CD8-positive, alpha-beta memory T cell (primary cell): ENCODE measurements around the gene ADD3. TPM values are rescaled to one million over a fixed set of nuclear protein-coding genes. Genes with fewer than 3 reads are reported as not detected.

ENCODE experiments used
- CTCF ChIA-PET: fragments of 350-600 bp; sonication (Branson Sonifier 250); formaldehyde crosslinking; loops from one replicate; lab custom pipeline; 2021; ENCODE audit warnings: antibody characterized with exemption; lab: Charles Lee
- POLR2A ChIA-PET: fragments of 350-600 bp; sonication (Branson Sonifier 250); formaldehyde crosslinking; loops from one replicate; lab custom pipeline; 2021; ENCODE audit warnings: antibody characterized with exemption; lab: Charles Lee
- DNase-seq, 5 donors: peaks; one replicate each; pipeline versions ENCODE4 v3.0.0 to v3.0.0-alpha.2; 2020 to 2022; ENCODE audit warnings: mixed read lengths in 1 of 5
- H3K27ac ChIP-seq: one replicate; pipeline ENCODE4 v1.7.0; 2013; ENCODE audit warnings: low read depth, mild to moderate bottlenecking, low read length, moderate library complexity
- H3K27me3 ChIP-seq: 2 replicates; pipeline ENCODE4 v1.7.0; 2013; ENCODE audit warnings: low read length, mild to moderate bottlenecking; ENCODE audit not compliant: insufficient read depth, poor library complexity, severe bottlenecking
- H3K36me3 ChIP-seq: 2 replicates; pipeline ENCODE4 v1.7.0; 2013; ENCODE audit warnings: mild to moderate bottlenecking, low read length, moderate library complexity; ENCODE audit not compliant: insufficient read depth
- H3K4me1 ChIP-seq: 2 replicates; pipeline ENCODE4 v1.7.0; 2013; ENCODE audit warnings: mild to moderate bottlenecking, low read length, moderate library complexity; ENCODE audit not compliant: insufficient read depth
- H3K4me3 ChIP-seq: 2 replicates; pipeline ENCODE4 v1.7.0; 2013; ENCODE audit warnings: mild to moderate bottlenecking, low read length
- H3K9me3 ChIP-seq: 2 replicates; pipeline ENCODE4 v1.7.0; 2013; ENCODE audit warnings: mild to moderate bottlenecking, low read length
- H3K27ac Mint-ChIP-seq, 8 donors: one replicate each; pipeline ENCODE4 v1.8.0; 2020 to 2021; ENCODE audit warnings: mixed read lengths in 8 of 8, mild to moderate bottlenecking in 6 of 8, inconsistent platforms in 3 of 8, moderate library complexity in 3 of 8
- H3K27me3 Mint-ChIP-seq, 2 donors: one replicate each; pipeline ENCODE4 v1.8.0; 2020 to 2021; ENCODE audit warnings: mixed read lengths in 2 of 2, mild to moderate bottlenecking in 1 of 2, moderate library complexity in 1 of 2
- H3K36me3 Mint-ChIP-seq, 3 donors: one replicate each; pipeline ENCODE4 v1.8.0; 2020 to 2021; ENCODE audit warnings: mixed read lengths in 3 of 3, inconsistent platforms in 1 of 3, mild to moderate bottlenecking in 1 of 3
- H3K4me1 Mint-ChIP-seq, 3 donors: one replicate each; pipeline ENCODE4 v1.8.0; 2020 to 2021; ENCODE audit warnings: mixed read lengths in 3 of 3, inconsistent platforms in 1 of 3, mild to moderate bottlenecking in 1 of 3
- H3K4me3 Mint-ChIP-seq, 7 donors: one replicate each; pipeline ENCODE4 v1.8.0; 2020 to 2021; ENCODE audit warnings: mixed read lengths in 7 of 7, mild to moderate bottlenecking in 6 of 7, moderate library complexity in 4 of 7, inconsistent platforms in 2 of 7
- H3K9me3 Mint-ChIP-seq, 5 donors: one replicate each; pipeline ENCODE4 v1.8.0; 2020 to 2022; ENCODE audit warnings: mixed read lengths in 5 of 5, mild to moderate bottlenecking in 3 of 5, moderate library complexity in 2 of 5, inconsistent platforms in 1 of 5
- polyA plus RNA-seq: library from polyadenylated mRNA; unstranded; fragments of 300-500 nt; fragmentation: Illumina TruSeq; gene quantifications from one replicate; pipeline ENCODE4 v1.2.3, GENCODE V29; 2021
- total RNA-seq, 2 experiments: library from RNA; stranded (reverse); gene quantifications; one replicate each; pipeline ENCODE4 v1.2.3, GENCODE V29; 2021

The ADD3 gene
- total and polyA plus RNA-seq, 3 experiments from 2014 or later, result 39.4 to 378 (median 50.3) TPM

- Histone ChIP-seq H3K27ac (no peak overlapping the region), H3K9me3 (no peaks in the 10 kb centered on the region), H3K36me3 (no peaks in the 10 kb centered on the region), H3K4me3 (peak overlapping the region; percentile 3), H3K4me1 (peaks cover 92% of the 10 kb centered on the region), H3K27me3 (no peaks in the 10 kb centered on the region)
- DNase-seq, result no peak
- Mint-ChIP-seq H3K9me3 (no peaks in the 10 kb centered on the region), H3K36me3 (peaks cover 0 to 3% (median 0%) of the 10 kb centered on the region in 3 donors), H3K4me3 (peak overlapping the region; percentile 7 to 47 (median 18)), H3K4me1 (peaks cover 84 to 96% (median 94%) of the 10 kb centered on the region in 3 donors), H3K27ac (peak overlapping the region; percentile 14 to 91 (median 59)), H3K27me3 (no peaks in the 10 kb centered on the region)
- ChIA-PET POLR2A (interaction anchor here (1.2 kb wide), 1 partner anchor 65 kb away, joined by 3 read pairs; no protein-coding TSS in a partner anchor), CTCF (interaction anchor here (0.8 to 3.0 kb wide), 5 partner anchors 9 to 191 kb away, joined by 3 to 9 read pairs (median 4); partner anchors contain the start of gene ADD3)
These were observed 67.2 kb downstream of the ADD3 start for GRCh38 chr10:110074758-110075671.

GRCh38 chr10:110075686-110076085, 67.9 kb downstream of the ADD3 start:
- H3K4me1 ChIP-seq, result peaks cover 92% of the 10 kb centered on the region
- H3K4me1 Mint-ChIP-seq, result peaks cover 85 to 96% (median 94%) of the 10 kb centered on the region in 3 donors
- DNase-seq, result no peak
- no peaks in the 10 kb centered on the region for H3K9me3 Mint-ChIP-seq
- ChIA-PET CTCF (interaction anchor here (0.9 to 3.0 kb wide), 4 partner anchors 53 to 192 kb away, joined by 3 to 9 read pairs (median 4); partner anchors contain the start of gene ADD3), POLR2A (interaction anchor here (1.2 to 1.8 kb wide), 2 partner anchors 65 to 67 kb away, joined by 3 to 18 read pairs; partner anchors contain the start of gene ADD3)
- no peaks in the 10 kb centered on the region for H3K9me3 ChIP-seq
- H3K27me3 Mint-ChIP-seq, result no peaks in the 10 kb centered on the region
- H3K27ac Mint-ChIP-seq, result peak overlapping the region in 5 of 8 donors; percentile 9 to 75 (median 51)
- H3K4me3 Mint-ChIP-seq, result peak overlapping the region in 6 of 7 donors; percentile 9 to 47 (median 24)
- no peaks in the 10 kb centered on the region for H3K27me3 ChIP-seq
- no peak overlapping the region for H3K27ac ChIP-seq
- no peaks in the 10 kb centered on the region for H3K36me3 ChIP-seq
- peaks cover 0 to 3% (median under 1%) of the 10 kb centered on the region in 3 donors for H3K36me3 Mint-ChIP-seq
- H3K4me3 ChIP-seq, result peak overlapping the region; percentile 3

GRCh38 chr10:110076559-110077318, 69.0 kb downstream of the ADD3 start:
- H3K4me1 ChIP-seq, result peaks cover 93% of the 10 kb centered on the region
- ChIA-PET POLR2A (interaction anchor here (0.9 to 1.8 kb wide), 6 partner anchors 9 to 68 kb away, joined by 3 to 18 read pairs (median 6); partner anchors contain the start of gene ADD3), CTCF (interaction anchor here (0.6 to 3.0 kb wide), 11 partner anchors 9 to 193 kb away, joined by 3 to 9 read pairs (median 4); partner anchors contain the start of gene ADD3)
- H3K9me3 ChIP-seq, result no peaks in the 10 kb centered on the region
- H3K36me3 ChIP-seq, result no peaks in the 10 kb centered on the region
- H3K4me3 ChIP-seq, result peak overlapping the region; percentile 45
- no peaks in the 10 kb centered on the region for H3K27me3 ChIP-seq
- H3K4me1 Mint-ChIP-seq, result peaks cover 85 to 96% (median 94%) of the 10 kb centered on the region in 3 donors
- no peaks in the 10 kb centered on the region for H3K27me3 Mint-ChIP-seq
- H3K27ac ChIP-seq, result peak overlapping the region; percentile 47
- peaks cover 0 to 3% (median 3%) of the 10 kb centered on the region in 3 donors for H3K36me3 Mint-ChIP-seq
- DNase-seq, result peak in 3 of 5 donors; percentile 49 to 59 (median 58)
- peak overlapping the region; percentile 77 to 87 (median 86) for H3K4me3 Mint-ChIP-seq
- H3K27ac Mint-ChIP-seq, result peak overlapping the region; percentile 71 to 92 (median 86)
- no peaks in the 10 kb centered on the region for H3K9me3 Mint-ChIP-seq

GRCh38 chr10:110077436-110078130, 69.8 kb downstream of the ADD3 start:
- H3K36me3 ChIP-seq, result no peaks in the 10 kb centered on the region
- H3K4me3 Mint-ChIP-seq, result peak overlapping the region; percentile 77 to 87 (median 86)
- peaks cover 95% of the 10 kb centered on the region for H3K4me1 ChIP-seq
- H3K4me3 ChIP-seq, result peak overlapping the region; percentile 45
- H3K27me3 ChIP-seq, result no peaks in the 10 kb centered on the region
- peak in 2 of 5 donors; percentile 34 to 65 for DNase-seq
- no peaks in the 10 kb centered on the region for H3K9me3 Mint-ChIP-seq
- peak overlapping the region; percentile 71 to 92 (median 86) for H3K27ac Mint-ChIP-seq
- ChIA-PET CTCF (interaction anchor here (0.8 to 3.0 kb wide), 10 partner anchors 9 to 193 kb away, joined by 3 to 9 read pairs (median 4); partner anchors contain the start of gene ADD3), POLR2A (interaction anchor here (0.9 to 1.8 kb wide), 5 partner anchors 9 to 69 kb away, joined by 3 to 18 read pairs (median 5); partner anchors contain the start of gene ADD3)
- no peaks in the 10 kb centered on the region for H3K27me3 Mint-ChIP-seq
- peak overlapping the region; percentile 47 for H3K27ac ChIP-seq
- no peaks in the 10 kb centered on the region for H3K9me3 ChIP-seq
- H3K4me1 Mint-ChIP-seq, result peaks cover 88 to 96% (median 94%) of the 10 kb centered on the region in 3 donors
- H3K36me3 Mint-ChIP-seq, result peaks cover 0 to 3% (median 1%) of the 10 kb centered on the region in 3 donors

- Mint-ChIP-seq H3K27ac (peak overlapping the region; percentile 71 to 92 (median 86)), H3K9me3 (no peaks in the 10 kb centered on the region), H3K27me3 (no peaks in the 10 kb centered on the region), H3K4me1 (peaks cover 91 to 96% (median 95%) of the 10 kb centered on the region in 3 donors), H3K4me3 (peak overlapping the region; percentile 77 to 87 (median 86)), H3K36me3 (peaks cover 0 to 6% (median 1%) of the 10 kb centered on the region in 3 donors)
- Histone ChIP-seq H3K27ac (no peak overlapping the region), H3K9me3 (no peaks in the 10 kb centered on the region), H3K36me3 (no peaks in the 10 kb centered on the region), H3K4me1 (peaks cover 94% of the 10 kb centered on the region), H3K27me3 (no peaks in the 10 kb centered on the region), H3K4me3 (peak overlapping the region; percentile 45)
- ChIA-PET CTCF (interaction anchor here (0.8 to 2.0 kb wide), 4 partner anchors 8 to 194 kb away, joined by 3 to 7 read pairs (median 4); no protein-coding TSS in a partner anchor), POLR2A (interaction anchor here (0.6 kb wide), 1 partner anchor 20 kb away, joined by 4 read pairs; no protein-coding TSS in a partner anchor)
- no peak for DNase-seq
These were observed 70.5 kb downstream of the ADD3 start for GRCh38 chr10:110078317-110078716.

GRCh38 chr10:110081911-110082310, 74.1 kb downstream of the ADD3 start:
- ChIA-PET CTCF (interaction anchor here (1.0 to 1.2 kb wide), 2 partner anchors 13 to 23 kb away, joined by 3 to 4 read pairs; no protein-coding TSS in a partner anchor), POLR2A (interaction anchor here (0.5 kb wide), 1 partner anchor 140 kb away, joined by 3 read pairs; no protein-coding TSS in a partner anchor)
- Histone ChIP-seq H3K27ac (peak overlapping the region; percentile 7), H3K4me1 (peaks cover 93% of the 10 kb centered on the region), H3K27me3 (no peaks in the 10 kb centered on the region), H3K4me3 (no peak overlapping the region), H3K9me3 (no peaks in the 10 kb centered on the region), H3K36me3 (no peaks in the 10 kb centered on the region)
- H3K9me3 Mint-ChIP-seq, result no peaks in the 10 kb centered on the region
- peaks cover 89 to 98% (median 97%) of the 10 kb centered on the region in 3 donors for H3K4me1 Mint-ChIP-seq
- DNase-seq, result no peak
- peak overlapping the region; percentile 76 to 88 (median 82) for H3K27ac Mint-ChIP-seq
- peaks cover 0 to 6% (median 5%) of the 10 kb centered on the region in 3 donors for H3K36me3 Mint-ChIP-seq
- H3K4me3 Mint-ChIP-seq, result peak overlapping the region in 6 of 7 donors; percentile 14 to 85 (median 42)
- H3K27me3 Mint-ChIP-seq, result no peaks in the 10 kb centered on the region
